GM18526 (cell line): Measurements from ENCODE around the gene GRIK4.

Source experiments
- POLR2A ChIP-seq: IDR thresholded peaks from 3 replicates; pipeline ENCODE4 v1.6.1; 2011; ENCODE audit not compliant: insufficient read length; ENCODE audit errors: extremely low read depth

GRIK4 gene

DNA sequence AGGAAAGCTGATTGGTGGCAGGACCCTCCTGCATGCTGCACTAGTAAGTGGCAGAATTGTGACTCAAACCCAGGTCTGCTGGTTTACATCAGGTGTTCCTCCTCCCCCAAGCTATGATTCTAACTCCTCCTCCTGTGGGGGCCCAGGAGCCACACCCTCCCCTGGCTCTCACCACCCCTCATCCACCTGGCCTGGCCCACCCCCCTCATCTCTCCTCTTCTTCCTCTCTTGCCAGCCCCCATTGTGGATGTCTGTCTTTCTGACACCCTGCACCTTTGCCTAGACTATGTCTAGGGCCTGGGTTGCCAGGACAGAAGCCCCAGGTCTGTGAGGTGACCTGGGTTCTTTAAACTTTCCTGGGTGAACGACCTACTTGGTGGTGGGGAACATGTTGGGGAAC, 59.9 kb downstream of the GRIK4 start:
- TF ChIP-seq POLR2A: no peak

DNA sequence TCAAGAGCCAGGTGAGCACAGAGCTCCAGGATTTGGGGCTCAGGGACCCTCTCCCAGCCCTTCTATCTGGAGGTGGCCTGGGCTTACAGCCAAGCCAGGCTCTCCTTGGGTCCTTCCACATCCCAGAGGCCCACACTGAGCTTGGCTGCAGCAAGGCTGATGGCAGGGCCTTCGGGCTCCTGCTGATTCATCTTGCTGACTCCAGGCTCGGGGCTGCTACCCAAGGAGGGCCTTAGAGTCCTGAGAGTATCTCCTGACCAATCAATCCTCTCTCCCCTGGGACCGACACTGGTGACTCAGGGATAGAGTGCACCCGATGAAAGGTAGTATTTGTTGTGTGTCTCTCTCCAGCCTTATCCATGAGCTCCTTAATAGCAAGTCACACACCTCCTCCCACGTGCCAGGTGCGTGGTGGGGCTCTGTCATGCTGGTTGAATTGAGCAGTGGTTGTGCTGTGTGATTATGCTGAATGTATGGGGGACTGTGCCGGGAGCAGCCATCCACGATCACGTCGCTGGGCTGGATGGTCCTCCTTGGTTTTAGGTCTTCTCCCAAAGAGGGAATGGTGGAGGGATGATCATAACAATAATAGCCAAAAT, 62.3 kb downstream of the GRIK4 start:
- TF ChIP-seq POLR2A: no peak

DNA sequence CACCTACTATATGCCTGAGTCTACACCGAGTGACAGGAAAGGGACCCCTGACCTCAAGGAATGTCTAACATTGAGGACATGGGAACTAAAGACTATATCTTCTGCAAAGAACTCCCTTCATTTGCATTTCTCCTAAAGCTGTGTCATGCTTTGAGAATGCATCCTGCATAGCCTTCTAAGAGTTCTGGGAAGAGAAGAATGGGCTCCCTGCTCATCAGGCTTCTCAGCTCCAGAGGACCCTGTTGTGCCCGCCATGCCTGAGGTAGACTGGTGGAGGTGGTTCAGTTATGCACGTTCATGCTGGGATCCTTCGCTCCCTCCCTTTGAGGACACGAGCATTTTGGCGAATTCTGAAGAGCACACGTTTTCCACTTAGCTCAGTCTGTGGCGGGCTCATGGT, 63.3 kb downstream of the GRIK4 start:
- no peak for TF ChIP-seq POLR2A

DNA sequence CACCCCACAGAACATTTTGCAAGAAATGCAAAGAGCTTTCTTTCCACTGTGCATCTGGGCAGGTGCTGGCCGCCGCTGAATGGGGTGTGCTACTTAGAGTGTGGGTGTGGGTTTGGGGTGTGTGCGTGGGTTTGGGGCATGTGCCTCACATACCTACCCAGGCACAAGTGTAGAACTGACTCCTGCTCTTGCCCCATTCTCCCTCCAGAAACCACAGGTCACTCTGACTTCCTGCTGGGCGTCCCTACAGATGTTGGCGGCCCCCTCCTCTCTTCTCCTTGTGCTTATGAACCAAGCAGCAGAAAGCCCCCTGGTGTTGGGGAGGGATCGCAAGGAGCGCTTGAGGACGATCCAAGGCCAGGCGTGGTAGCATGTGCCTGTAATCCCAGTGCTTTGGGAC, 63.9 kb downstream of the GRIK4 start:
- no peak for TF ChIP-seq POLR2A

DNA sequence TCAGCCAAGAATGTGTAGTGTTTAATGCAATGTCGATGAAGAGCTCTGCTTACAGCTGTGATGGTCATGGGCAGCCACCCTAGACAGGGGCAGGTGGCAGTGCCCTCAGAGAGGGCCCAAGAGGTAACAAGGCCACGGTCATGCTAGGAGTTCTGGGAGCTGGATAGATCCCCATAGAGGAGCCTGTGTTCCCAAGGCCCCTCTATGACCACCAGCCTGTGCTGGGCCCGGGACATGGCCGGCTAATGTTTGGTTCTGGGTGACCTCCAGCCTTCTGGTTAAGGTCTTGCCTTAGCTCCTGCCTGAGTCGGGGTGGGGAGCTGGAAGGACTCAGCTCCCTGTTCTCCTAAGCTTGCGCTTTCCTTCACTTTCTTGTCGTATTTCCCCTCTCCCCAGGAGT, 65.1 kb downstream of the GRIK4 start:
- TF ChIP-seq POLR2A: no peak

DNA sequence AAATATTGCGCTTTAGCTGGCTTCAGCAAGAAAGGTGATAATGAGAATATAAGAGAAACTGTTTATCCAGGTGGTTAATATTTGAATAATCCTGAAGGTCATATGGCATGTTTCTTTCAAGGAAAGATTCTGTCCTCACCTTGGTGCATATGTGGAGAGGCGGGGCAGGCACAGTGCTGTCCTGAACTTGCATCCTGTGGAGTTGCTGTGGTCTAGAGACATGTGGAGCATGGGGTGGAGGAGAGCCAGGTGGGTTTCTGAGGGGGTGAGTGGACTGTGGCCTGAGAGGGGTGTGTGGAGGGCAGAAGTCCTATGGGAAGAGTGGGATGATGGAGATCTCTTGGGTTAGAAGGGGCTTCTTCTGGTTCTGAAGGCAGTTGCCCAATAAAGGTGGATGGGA, 65.5 kb downstream of the GRIK4 start:
- TF ChIP-seq POLR2A: no peak

DNA sequence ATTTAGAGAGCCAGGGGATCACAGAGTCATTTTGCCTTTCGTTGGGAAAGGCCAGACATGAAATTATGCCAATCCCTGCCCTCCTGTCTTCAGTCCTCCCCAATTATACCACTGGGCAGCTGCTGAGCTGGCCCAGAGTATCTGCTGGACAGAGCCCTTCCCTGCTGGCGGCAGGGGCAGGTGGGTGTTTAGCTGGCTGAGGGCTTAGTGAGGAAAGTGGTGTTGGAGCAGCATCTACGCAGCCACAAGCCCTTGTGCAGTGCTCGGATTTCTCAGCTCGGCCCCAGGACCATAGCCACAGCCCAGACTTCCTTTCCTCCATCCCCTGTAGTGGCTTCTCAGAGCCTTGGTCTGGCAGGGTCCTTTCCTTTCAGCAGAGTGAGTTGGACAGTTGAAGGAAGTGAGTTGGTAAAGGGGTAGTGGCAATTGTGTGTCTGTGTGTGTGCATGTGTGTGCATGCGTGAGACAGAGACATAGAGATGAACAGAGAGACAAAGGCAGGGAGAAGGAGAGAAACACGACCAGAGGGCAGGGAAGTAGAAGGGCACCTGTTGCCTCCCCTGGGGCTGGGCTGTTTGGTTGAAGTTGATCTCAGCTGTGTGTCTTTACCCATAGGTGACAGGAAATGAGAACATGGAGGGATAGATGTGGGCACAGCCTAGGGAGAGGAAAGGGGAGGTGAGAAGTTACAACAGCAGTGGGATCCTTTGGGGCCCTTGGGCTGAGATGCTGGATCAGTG, 66.2 kb downstream of the GRIK4 start:
- no peak for TF ChIP-seq POLR2A

DNA sequence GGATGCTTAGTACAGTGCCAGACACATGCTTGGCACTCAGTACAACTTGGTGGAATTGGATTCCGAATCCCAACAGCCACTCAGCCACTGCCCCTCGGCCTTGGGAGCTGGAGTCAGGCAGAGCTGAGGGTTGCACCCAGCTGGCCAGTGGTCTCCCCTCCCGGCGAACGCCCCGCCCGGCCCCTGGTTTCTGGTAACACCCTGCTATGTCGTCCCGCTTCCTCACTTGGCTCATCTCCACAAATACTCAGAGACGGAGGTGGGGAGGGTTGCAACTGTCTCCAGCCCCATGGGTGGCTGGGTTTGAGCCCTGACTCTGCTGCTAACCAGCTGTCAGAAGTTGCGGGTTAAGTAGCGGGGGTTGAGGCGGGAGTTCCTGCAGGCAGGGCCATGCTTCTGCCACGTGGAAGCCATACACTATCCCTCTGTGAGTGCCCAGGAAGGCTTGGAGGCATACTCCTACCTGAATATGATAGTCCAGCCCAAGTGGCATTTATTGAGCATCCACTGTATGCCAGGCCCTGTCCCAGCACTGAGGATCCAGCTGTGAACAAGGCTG, 67.1 kb downstream of the GRIK4 start:
- TF ChIP-seq POLR2A: no peak

DNA sequence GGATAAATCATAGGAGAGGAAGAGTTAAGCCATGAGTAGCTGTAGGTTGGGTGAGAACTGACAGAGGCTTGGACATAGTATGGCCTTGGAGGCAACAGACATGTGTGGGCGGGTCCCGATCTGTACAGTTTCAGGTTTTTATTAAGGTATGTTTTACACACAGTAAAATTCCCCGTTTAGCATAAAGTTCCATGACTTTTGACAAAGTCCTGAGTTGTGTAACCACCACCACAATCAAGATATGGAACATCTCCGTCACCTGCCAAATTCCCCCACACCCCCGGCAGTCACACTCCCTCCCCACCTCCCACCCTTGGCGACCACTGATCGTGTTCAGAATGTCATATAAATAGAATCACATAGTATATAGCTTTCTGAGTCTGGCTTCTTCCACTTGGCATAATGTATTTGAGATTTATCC, 68.1 kb downstream of the GRIK4 start:
- no peak for TF ChIP-seq POLR2A

DNA sequence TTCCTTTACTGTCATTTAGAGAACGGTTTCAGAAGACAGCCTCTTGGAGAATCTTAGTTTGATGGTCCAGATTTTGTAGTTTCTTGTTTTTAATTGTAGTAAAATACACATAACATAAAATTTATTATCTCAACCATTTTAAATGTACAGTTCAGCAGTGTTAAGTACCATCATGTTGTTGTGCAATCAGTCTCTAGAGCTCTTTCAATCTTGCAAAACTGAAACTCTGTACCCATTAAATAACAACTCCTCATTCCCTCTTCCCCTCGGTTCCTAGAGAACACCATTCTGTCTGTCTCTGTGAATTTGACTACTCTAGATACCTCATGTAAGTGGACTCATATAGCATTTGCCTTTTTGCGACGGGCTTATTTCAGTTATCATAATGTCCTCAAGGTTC, 69.8 kb downstream of the GRIK4 start:
- no peak for TF ChIP-seq POLR2A

DNA sequence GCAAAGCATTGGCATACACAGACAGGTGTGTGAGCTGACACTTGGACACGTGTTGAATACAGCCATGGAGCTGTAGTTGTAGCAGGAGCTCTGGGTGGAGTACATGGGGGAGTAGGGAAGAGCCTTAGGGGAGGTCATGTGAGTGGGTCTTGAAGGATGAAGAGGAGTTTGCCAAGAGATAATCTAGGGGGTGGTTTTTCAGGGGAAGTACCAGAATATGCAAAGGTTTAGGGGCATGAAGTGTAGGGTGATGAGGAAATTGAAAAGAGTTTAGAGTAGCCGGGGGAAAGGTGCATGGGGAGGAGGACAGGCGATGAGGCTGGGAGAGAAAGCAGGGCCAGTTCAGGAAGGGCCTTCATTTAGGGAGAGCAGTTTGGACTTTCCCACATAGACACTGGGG, 74.5 kb downstream of the GRIK4 start:
- TF ChIP-seq POLR2A: no peak

DNA sequence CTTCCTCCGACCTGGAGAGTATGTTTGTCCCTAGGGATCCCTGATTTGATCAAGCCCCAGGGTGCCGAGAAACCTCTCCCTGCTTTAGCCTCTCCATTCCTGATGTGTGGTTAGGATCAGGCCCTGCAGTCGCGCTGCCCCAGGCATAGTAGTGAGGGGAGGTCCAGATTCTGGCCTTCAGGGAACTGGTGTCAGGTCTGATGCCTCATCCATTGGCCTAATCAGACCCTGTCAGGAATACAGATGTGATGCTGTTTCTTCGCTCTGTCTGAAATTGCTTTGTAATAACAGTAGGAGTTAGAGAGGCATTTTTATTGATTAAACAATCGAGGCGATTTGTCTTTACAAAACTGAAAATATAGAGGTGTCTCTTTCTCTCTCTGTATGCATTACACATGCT, 75.2 kb downstream of the GRIK4 start:
- TF ChIP-seq POLR2A: no peak

DNA sequence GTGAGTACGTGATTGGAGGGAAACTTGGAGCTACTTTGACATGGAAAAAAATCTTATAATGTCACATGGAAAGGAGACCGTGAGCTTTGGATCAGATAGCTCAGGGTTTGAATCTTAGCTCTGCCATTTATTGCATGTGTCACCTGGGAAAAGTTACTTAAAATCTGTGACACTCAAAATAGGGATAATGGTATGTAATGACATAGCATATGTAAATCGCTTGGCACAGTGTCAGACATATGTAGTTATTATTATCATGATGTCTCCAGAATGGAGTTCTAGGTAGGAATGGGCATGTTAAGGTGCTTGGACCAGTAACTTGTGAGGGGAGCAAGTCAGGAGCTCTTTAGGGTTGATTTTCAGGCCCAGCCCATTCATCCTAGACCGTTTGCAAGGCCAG, 75.8 kb downstream of the GRIK4 start:
- no peak for TF ChIP-seq POLR2A

DNA sequence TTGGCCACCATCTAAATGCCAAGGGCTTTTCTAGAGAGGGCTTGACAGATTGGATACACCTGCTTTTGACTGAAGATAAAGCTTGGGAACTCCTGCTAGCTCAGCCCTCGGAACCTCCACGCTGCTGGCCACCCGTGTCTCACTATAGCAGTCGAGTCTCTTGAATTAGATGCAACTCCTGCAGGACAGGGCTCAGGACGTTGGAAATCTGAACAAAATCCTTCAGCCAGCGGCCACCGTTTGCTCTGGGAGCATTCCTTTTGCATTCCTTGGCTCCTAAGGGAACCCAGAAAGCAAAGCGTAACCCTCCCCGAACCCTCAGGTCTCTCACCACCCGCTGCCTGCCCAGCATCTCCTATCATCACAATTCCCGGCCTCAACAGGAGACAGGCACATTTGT, 77.8 kb downstream of the GRIK4 start:
- TF ChIP-seq POLR2A: no peak

DNA sequence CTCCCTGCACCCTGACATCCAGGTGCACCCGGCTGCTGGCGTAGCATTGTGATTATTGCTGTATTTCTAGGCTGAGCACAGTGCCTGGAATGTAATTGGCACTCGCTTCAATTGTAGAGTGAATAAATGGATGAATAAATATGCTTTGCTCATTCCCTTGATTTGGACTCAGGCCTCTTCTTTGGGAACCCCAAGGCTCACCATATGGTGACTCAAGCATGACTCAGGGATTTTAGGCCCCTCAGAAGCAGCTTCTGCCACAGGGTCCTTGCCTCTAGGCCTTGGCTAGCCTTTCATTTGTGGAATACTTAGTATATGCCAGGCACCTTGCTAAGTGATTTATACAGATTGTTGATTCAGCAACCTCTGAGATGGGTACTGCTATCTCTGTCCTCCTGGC, 78.9 kb downstream of the GRIK4 start:
- no peak for TF ChIP-seq POLR2A

DNA sequence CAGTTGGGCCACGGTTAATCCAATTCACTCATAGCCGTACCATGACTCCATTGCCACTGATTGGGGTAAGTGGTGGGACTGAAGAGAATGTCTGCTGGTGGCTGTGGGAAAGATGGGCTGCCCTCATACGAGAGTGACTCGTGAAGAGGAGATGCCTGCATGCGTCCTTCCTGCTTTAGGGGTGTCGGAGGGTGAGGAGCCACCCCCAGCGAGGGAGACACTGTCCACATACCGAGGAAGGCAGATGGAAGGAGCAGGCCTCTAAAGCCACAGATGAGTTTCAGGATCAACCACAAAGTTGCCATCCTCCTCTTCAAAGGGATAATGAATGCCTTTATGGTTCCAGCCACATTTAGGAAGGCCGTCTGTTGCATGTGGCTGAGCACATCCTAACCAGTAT, 83.2 kb downstream of the GRIK4 start:
- TF ChIP-seq POLR2A: no peak

DNA sequence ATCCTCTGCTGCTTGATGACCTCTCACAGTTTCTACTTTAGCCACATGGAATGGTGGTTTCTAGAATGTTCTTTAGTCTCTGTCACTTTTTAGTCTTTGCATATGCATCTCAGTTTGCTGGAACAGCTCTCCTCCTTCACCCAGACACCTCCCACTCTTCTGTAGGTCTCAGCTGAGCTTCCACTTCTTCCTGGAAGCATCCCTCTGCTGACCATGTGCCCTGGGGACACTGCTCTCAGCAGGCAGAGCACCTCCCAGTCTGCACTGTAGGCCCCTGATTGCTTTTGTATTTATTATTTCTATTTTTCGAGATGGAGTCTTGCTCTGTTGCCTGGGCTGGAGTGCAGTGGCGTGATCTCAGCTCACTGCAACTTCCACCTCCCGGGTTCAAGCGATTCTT, 84.0 kb downstream of the GRIK4 start:
- TF ChIP-seq POLR2A: no peak
